GM08714 (cell line): ENCODE measurements around the gene CAPRIN2.

ENCODE experiments used
- H3K4me3 ChIP-seq: fragments of 200-500 bp; sonication (Bioruptor generic); 2 replicates; pipeline ENCODE4 v1.5.1; 2014; ENCODE audit warnings: mild to moderate bottlenecking, low read length, inconsistent platforms
- ZNF274 ChIP-seq: IDR thresholded peaks from 2 replicates; pipeline ENCODE4 v1.6.1; 2012; ENCODE audit warnings: mild to moderate bottlenecking, low read depth, low read length

CAPRIN2 gene

GRCh38 chr12:30752255-30752654, 2.5 kb downstream of the CAPRIN2 start:
- TF ChIP-seq ZNF274, result no peak

GRCh38 chr12:30748147-30748546, 6.6 kb downstream of the CAPRIN2 start:
- no peak for TF ChIP-seq ZNF274
- H3K4me3 ChIP-seq, result no peak overlapping the region

More at GRCh38 chr12:30752255-30752654, 2.5 kb downstream of the CAPRIN2 start:
- H3K4me3 ChIP-seq, result no peak overlapping the region

GRCh38 chr12:30746190-30746589, 8.6 kb downstream of the CAPRIN2 start:
- no peak for TF ChIP-seq ZNF274
- H3K4me3 ChIP-seq, result no peak overlapping the region

- H3K4me3 ChIP-seq, result no peak overlapping the region
- no peak for TF ChIP-seq ZNF274
These were observed 10.4 kb downstream of the CAPRIN2 start for GRCh38 chr12:30744321-30744720.

GRCh38 chr12:30740274-30740673, 14.5 kb downstream of the CAPRIN2 start:
- no peak for TF ChIP-seq ZNF274
- H3K4me3 ChIP-seq, result no peak overlapping the region

- H3K4me3 ChIP-seq, result no peak overlapping the region
- TF ChIP-seq ZNF274, result no peak
These were observed 15.7 kb downstream of the CAPRIN2 start for GRCh38 chr12:30739020-30739419.

GRCh38 chr12:30732954-30733637, 21.7 kb downstream of the CAPRIN2 start:
- no peak for TF ChIP-seq ZNF274
- H3K4me3 ChIP-seq, result no peak overlapping the region

GRCh38 chr12:30730011-30730410, 24.7 kb downstream of the CAPRIN2 start:
- no peak overlapping the region for H3K4me3 ChIP-seq
- TF ChIP-seq ZNF274, result no peak

GRCh38 chr12:30729547-30729946, 25.2 kb downstream of the CAPRIN2 start:
- H3K4me3 ChIP-seq, result no peak overlapping the region
- TF ChIP-seq ZNF274, result no peak

GRCh38 chr12:30726647-30727046, 28.1 kb downstream of the CAPRIN2 start:
- TF ChIP-seq ZNF274, result no peak
- H3K4me3 ChIP-seq, result no peak overlapping the region

GRCh38 chr12:30725739-30726138, 29.0 kb downstream of the CAPRIN2 start:
- no peak overlapping the region for H3K4me3 ChIP-seq
- TF ChIP-seq ZNF274, result no peak

GRCh38 chr12:30719060-30719459, 35.7 kb downstream of the CAPRIN2 start:
- no peak overlapping the region for H3K4me3 ChIP-seq
- TF ChIP-seq ZNF274, result no peak

- no peak overlapping the region for H3K4me3 ChIP-seq
- TF ChIP-seq ZNF274, result no peak
These were observed 47.0 kb downstream of the CAPRIN2 start for GRCh38 chr12:30707613-30708342.

GRCh38 chr12:30706476-30706875, 48.3 kb downstream of the CAPRIN2 start:
- no peak for TF ChIP-seq ZNF274
- no peak overlapping the region for H3K4me3 ChIP-seq

GRCh38 chr12:30701056-30701455, 53.7 kb downstream of the CAPRIN2 start:
- H3K4me3 ChIP-seq, result no peak overlapping the region
- TF ChIP-seq ZNF274, result no peak
